ENCODE measurements around the gene ZNHIT3.

Gene ZNHIT3

DNA sequence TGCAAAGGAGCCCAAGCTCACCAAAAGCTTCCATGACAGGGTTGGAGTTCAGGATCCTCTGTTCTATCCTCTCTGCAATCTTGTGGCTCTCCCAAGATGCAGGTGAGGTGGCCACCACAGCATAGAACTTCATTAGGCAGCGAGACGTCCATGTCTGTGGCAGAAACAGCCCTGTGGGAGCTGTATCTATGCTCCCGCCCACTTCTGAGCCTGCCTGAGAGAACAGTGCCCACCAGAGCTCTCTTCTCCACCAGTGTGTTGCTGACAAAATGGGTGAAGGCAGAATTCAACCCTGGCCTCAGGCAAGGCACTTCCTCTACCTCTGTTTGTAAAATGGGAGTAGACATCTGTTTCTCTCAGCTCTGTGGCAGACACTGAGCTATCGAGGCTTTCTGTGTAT is 29.4 kb downstream of the ZNHIT3 start:
- DNase-seq = no peak

DNA sequence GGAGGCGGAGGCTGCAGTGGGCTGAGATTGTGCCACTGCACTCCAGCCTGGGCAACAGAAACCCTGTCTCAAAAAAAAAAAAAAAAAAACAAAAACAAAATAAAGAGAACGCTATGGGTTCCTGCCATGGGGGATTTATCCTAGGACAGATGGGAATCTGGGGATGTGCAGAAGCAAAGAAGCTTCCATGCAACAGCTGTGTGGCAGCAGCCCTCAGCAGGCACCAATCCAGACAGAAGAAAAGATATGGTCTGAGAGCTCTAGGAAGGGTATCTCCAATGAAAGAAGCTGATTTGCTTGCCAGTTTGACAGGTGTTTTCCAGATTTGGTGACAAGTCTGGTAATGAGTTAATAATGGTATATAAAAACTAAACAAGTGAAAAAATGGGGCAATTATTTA is 36.6 kb downstream of the ZNHIT3 start:
- DNase-seq = no peak

DNA sequence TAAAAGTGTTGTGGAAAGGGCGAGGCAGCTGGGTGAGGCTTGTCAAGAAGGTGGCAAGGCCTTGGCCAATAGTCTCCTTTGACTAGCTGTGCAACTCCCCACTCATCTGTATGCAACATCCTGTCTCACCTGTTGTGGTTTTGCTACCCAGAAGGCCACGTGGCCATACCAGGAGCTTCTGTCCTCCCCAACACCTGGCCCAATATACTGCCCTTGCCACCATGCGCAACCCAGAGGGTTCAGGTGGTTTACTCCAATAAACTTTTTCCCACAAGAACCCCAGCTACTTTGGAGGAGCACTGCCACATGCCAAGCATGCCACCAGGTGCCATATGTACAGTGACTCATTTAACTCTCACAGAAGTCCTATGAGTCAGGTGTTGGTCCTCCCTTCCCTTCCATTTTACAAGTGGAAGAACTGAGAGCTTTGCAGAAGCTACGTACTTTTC is 38.0 kb downstream of the ZNHIT3 start:
- DNase-seq = no peak

DNA sequence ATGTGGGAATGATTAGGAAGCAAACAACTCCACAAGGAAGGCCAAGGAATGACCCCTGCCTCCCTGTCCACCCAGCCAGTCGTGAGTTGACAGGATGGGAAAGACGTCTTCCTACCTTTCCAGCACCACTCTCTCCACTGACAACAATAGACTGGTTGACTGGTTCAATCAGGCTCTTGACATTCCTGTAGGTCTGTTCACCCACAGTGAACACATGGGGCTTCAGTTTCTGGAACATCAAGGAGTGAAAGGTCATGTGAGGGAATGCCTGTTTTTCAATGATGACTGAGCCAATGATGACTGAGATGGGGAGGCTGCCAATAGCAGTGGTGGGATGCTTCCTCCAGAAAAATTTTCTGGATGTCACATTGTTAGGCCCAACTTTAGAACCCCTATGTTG is 38.6 kb downstream of the ZNHIT3 start:
- DNase-seq = no peak

DNA sequence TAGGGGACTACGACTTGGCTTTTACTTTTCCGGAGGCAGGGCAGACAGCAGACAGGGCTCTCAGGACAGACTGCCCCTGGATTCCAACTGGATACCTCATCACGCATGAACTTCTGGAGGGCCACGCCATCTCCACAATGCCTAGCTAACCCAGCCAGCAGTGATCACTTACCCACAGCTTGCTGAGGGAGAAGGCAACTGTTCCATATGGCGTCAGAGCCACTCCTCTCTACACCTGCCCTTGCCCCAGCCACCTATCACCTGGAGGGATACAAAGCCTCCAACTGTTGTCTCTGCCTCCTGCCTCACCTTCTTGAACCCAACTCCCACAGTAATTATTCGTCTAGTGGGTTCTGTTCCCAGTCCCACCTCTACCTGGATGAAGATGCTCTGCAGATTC is 39.4 kb downstream of the ZNHIT3 start:
- no peak for DNase-seq

DNA sequence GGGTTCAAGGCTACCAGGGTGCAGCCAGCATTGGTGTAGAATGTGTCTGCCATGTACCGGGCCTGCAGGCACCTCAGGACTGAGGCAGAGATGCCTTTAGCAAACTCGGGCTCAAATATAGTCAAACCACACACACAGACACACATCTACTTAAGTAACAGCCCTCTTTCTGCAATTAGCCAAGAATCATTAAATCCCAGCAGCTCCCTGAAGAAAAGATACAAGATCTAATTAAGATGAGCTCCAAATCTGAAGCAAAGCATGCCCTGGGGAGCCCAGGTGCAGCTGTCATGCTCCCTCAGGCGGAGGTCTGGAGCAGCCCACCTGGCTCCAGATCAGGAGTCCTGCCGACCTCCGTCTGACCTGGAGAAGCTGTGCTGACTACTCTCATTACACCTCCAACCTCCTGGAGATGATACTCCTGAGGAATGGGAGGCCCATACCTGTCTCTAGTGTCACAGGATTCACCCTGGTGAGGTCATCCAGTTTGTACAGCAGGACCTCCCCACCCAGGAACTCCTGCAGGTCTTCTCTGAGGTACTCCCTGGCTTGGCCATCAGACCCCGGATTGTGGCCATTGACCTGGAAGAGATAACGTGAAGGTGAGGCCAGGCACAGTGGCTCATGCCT is 41.3 kb downstream of the ZNHIT3 start:
- DNase-seq = no peak

DNA sequence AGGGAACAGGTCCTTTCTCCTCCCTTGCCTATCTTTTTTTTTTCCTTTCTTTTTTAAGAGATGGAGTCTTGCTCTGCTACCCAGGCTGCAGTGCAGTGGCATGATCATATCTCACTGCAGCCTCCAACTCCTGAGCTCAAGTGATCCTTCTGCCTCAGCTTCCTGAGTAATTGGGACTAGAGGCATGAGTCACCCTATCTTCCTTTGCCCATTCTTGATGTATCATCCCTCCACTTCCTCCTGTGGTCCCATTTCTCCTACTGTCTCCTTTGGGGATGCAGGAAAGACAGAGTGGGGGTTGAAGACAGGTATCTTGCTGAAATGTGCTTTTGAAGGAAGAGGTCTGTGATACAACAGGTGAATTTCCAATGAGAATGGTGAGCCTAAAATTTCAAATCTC is 42.6 kb downstream of the ZNHIT3 start:
- DNase-seq = no peak

DNA sequence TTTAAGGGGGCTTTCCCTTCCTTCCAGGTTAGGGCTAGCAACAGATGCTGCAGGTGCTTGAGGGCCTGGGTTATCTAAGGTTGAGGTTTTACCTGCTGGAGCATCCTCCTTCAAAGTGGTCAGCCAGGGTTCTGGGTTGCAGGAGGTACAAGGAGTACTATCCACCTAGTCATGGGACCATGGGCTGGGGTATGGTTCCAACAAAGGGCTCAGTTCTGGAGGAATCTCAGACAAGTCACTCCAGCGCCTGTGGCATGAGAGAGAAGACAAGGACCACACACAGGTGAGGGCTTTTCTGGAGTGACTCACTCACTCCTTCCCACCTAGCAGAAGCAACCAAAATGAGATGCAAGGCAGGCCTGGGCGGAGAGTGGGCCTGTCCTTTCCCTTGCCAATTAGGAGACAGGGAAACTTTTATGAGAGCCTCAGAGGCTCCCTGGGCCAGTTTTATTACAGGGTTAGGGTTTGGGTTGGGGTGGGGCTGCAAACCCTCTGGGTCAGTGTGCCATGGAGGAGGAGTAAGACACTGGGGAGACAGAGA is 46.0 kb downstream of the ZNHIT3 start:
- no peak for DNase-seq

DNA sequence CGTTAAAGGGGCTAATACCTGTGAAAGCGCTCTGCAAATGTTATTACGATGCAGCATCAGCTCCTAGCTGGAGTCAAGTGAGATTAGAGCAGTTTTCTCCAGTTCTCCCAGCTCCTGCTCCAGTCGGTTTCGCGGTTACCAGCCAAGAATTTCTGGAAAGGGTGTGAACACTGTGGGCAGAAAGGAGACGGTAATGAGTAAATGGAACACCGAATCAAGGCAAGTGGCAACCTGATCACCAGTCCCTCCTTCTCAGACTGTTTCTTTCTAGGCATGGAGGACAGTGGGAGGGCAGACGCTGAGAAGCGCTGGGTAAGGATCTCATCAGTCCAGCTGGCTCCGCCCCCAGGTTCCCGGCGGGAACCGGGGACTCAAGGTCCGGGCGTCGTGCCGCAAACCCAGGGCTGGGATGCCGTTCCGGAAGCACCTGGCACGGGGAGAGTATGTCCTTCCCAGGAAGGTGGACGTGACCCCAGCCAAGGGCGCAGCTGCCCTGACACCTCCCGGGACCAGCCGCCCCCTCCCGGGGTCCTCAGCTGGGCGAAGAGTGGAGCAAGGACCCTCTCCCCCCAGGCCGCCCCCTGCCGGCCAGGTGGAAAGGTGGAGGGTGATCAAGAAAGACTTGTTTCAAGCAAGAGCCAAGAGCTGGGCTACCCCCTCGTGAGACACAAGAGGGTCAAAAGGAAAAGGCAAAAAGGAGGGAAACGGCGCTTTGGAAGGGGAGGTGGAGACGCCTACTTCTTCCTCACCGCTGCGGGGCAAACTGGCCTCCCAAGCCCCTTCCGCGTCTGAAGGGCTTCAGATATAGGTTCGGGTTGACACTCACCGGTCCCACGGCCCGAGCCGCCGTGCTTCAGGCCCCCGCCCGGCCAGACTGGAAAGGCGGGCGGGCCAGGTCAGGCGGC is 47.7 kb downstream of the ZNHIT3 start:
- DNase-seq = peak; percentile 56

DNA sequence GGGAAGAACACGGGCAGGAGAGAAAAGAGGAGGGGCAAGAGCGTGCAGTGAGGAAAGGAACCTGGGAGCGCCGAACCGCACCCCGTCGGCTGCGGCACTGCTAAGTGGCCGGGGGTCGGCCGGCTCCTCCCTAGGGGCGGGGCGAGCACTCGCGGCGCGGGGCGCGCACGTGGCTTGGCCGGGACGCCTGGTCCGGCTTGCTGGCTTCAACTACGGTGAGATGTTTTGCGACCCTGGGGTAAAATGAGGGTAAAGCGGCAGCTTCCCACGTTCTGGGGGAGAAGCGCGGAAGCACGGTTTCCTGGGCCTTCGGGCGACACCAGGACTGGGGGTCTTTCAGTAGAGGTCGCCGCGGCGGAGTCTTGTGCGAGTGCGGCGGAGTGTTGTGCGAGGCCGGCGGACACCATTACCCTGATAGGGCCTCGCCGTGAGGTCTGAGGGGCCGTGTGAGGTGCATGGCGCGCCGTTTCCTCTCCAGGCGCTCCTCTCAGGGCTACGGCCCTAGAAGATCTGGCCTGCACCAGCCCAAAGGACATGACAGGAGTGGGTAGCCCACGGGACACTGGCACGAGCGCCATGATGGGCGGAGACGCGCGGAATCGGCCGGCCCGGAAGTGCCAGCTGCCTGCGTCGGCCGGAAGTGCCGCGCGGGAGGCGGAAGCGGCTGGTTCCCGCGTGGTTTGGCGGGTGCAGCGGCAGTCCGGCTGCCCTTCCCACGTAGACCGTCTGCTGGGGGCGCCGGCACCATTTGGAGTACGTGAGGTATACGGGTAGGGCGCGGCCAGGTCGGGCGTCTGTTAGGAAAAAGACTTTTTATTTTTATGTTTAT is 48.6 kb downstream of the ZNHIT3 start, which contains the start of the genes MYO19 and PIGW:
Gene MYO19, minus strand, starts transcription at position 29 of the 829 bp plus-strand sequence. CDS start 2,330 bp downstream, outside the sequence.
Gene PIGW, plus strand, starts transcription at position 148 of the 829 bp plus-strand sequence. CDS start 2,115 bp downstream, outside the sequence.
- DNase-seq = peak; percentile 71

DNA sequence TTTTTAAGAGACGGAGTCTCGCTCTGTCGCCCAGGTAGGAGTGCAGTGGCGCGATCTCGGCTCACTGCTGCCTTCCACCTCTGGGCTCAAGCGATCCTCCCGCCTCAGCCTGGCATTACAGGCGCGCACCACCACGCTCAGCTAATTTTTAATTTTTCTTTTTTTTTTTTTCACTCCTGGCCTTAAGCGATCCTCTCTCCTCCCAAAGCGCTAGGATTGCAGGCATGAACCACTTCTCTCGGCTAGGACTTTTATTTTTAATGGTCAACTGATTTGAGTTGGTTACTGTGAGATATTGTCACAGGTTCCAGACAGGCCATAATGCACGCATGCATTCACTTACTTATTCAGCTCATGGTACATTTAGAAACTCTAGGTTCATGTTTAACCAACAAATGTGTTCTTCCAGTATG is 49.2 kb downstream of the ZNHIT3 start:
- no peak for DNase-seq

DNA sequence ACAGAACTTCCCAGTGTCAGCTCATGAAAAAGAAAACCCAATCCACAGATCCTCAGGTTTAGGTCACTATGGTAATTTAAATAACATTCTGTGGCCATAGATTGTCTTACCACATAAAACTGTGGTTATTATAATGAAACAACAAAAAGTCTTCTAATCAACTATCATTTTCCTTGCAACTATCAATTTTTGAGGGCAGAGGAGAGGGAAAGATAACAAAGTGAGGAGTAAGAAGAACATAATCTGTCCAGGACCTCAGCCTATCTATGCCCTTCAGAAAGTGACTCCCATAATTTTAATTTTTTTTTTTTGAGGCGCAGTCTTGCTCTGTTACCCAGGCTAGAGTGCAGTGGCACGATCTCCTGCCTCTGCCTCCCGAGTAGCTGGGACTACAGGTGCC is 54.2 kb downstream of the ZNHIT3 start:
- no peak for DNase-seq

DNA sequence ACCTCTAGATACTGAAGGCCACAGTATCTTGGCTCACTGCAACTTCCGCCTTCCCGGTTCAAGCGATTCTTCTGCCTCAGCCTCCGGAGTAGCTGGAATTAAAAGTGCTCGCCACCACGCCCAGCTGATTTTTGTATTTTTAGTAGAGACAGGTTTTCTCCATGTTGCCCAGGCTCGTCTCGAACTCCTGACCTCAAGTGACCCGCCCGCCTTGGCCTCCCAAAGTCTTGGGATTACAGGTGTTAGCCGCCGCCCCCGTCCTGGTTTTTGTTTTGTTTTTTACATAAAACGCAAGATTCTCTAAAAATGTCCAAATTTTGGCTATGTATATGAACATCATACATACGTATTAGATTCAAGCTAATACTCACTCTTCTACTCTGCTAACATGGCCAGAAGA is 56.3 kb downstream of the ZNHIT3 start:
- no peak for DNase-seq

DNA sequence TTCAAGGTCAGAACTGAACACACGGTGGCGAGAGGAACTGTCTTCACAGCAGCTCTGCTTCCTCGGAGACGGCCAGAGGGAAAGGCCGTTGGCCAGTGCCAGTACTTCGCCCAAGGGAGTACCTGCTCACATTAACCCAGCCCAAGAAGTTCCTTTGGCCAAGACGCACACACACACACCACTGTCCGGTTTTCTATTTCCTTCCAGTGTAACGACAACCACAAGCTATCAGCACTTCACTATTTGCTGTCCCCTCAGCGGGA is 57.5 kb downstream of the ZNHIT3 start:
- DNase-seq = no peak

DNA sequence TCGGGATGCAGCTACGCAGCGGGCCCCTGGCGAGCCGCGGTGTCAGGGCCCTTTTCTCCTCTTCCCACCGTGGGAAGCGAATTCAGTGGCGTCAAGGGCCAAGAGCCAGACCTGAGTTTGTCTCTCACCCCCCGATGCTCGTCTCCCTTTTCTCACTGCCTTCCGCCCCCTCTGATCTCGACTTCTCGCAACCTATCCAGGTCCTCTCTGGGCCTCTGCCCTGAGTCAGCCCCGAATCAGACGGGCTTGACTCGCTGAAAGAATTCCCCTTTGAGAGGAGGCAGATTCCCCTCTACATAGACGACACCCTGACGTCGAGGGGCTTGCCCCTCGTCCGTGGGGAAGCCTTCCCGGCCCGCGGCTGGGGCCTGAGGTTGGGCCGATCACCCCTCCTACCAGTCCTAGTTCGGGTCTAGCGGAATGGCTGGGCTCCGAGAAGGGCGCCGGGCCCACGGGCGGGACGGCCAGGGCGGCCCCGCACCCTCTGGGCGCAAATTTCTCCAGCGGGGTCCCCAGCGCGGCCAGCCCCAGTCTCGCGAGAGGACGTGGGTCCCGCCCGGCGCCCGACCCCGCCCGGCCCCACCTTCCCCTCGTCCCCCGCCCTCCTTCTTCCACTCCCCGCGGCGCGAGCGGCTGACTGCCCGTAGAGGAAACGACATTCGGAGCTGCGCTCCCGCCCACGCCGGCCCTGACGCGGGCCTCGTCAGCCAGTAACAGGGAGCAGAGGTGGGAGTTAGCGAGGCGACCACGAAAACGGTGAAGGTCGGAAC is 58.0 kb downstream of the ZNHIT3 start, which contains the start of gene GGNBP2:
Gene GGNBP2, plus strand, starts transcription at position 613 of the 770 bp plus-strand sequence. CDS start 806 bp downstream, outside the sequence.
- DNase-seq = peak; percentile 72

DNA sequence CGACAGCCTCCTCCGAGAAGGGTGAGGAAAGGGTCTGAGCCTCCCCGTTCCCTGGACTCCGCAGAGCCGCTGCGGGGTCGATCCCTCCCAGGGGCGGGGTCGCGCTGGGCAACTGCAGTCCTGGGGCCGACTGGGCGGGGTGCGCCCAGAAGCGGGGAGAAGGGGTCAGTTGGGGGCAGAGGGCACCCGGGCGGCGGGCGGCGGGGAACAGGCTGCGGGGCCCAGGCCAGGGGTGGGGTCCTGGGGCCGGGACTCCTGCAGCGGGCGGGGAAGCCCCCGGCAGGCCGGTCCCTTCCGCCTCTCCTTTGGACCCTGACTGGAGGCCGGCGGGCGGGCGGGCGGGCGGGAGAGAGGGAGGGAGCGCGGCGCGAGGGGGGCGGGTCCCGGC is 58.6 kb downstream of the ZNHIT3 start:
- DNase-seq = no peak
